ENCODE results near the gene GFRA1. TPM values are rescaled to one million over a fixed set of nuclear protein-coding genes. Genes with fewer than 3 reads are reported as not detected.

The GFRA1 gene
- total RNA-seq, 1 donor from 2014 or later = 14.0 TPM

GRCh38 chr10:116109481-116109880, 163.5 kb downstream of the GFRA1 start:
- Mint-ChIP-seq H3K36me3 (no peaks in the 10 kb centered on the region), H3K4me3 (no peak overlapping the region), H3K27me3 (ENCODE audit: insufficient read depth, low read depth) (peaks cover 11% of the 10 kb centered on the region), H3K9me3 (no peaks in the 10 kb centered on the region), H3K4me1 (peaks cover 18% of the 10 kb centered on the region), H3K27ac (no peak overlapping the region)
- H3K9ac ChIP-seq = no peak overlapping the region
- no peaks in the 10 kb centered on the region for H3K4me1 ChIP-seq
- H3K36me3 ChIP-seq = no peaks in the 10 kb centered on the region
- no peak overlapping the region for H3K4me2 ChIP-seq
- no peaks in the 10 kb centered on the region for H3K27me3 ChIP-seq
- no peak for DNase-seq (ENCODE audit: low spot score)
- no peak overlapping the region for H2AFZ ChIP-seq (replicated peaks)
- no peaks in the 10 kb centered on the region for H4K20me1 ChIP-seq (ENCODE audit: low read depth)
- TF ChIP-seq CTCF (IDR thresholded peaks at IDR 0.05) (no peak), EZH2 (IDR thresholded peaks at IDR 0.05) (no peak), EZH2phosphoT487 (IDR thresholded peaks at IDR 0.05) (no peak)
- H3K79me2 ChIP-seq (ENCODE audit: low read depth) = no peaks in the 10 kb centered on the region
- no peak overlapping the region for H3K4me3 ChIP-seq
- no peaks in the 10 kb centered on the region for H3F3A ChIP-seq (ENCODE audit: low read depth)
- H3K9me3 ChIP-seq (ENCODE audit: low read depth) = no peaks in the 10 kb centered on the region
- H3K27ac ChIP-seq = no peak overlapping the region

DNA sequence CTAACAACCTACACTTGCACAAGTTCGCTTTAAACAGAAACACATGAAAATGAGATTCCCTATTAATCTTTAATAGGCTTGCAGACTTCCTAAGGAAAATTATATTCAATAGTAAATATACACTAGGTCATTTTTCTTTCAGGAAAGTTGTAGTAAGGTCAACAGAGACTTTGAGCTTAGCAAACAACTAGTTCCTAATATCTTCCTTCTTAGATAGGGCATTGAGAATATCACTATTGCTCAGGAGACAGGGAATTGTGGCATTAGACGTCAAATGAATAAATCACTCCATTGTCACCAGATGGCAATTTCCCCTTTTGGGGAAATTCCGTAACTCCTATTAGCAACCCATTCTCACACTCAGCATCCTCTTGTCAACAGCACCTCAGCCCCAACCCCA, 164.9 kb downstream of the GFRA1 start:
- Histone ChIP-seq H3K27me3 (no peaks in the 10 kb centered on the region), H4K20me1 (ENCODE audit: low read depth) (no peaks in the 10 kb centered on the region), H3K4me1 (peaks cover 4% of the 10 kb centered on the region), H3K4me3 (no peak overlapping the region), H3K27ac (no peak overlapping the region), H3K9me3 (ENCODE audit: low read depth) (no peaks in the 10 kb centered on the region), H3K4me2 (no peak overlapping the region), H2AFZ (replicated peaks) (no peak overlapping the region), H3F3A (ENCODE audit: low read depth) (no peaks in the 10 kb centered on the region), H3K36me3 (no peaks in the 10 kb centered on the region), H3K9ac (no peak overlapping the region), H3K79me2 (ENCODE audit: low read depth) (no peaks in the 10 kb centered on the region)
- no peak for TF ChIP-seq CTCF (IDR thresholded peaks at IDR 0.05)
- no peak for TF ChIP-seq EZH2 (IDR thresholded peaks at IDR 0.05)
- TF ChIP-seq EZH2phosphoT487 (IDR thresholded peaks at IDR 0.05) = no peak
- Mint-ChIP-seq H3K4me1 (peaks cover 20% of the 10 kb centered on the region), H3K36me3 (no peaks in the 10 kb centered on the region), H3K9me3 (no peaks in the 10 kb centered on the region), H3K27me3 (ENCODE audit: insufficient read depth, low read depth) (peaks cover 11% of the 10 kb centered on the region), H3K27ac (no peak overlapping the region), H3K4me3 (no peak overlapping the region)
- no peak for DNase-seq (ENCODE audit: low spot score)

DNA sequence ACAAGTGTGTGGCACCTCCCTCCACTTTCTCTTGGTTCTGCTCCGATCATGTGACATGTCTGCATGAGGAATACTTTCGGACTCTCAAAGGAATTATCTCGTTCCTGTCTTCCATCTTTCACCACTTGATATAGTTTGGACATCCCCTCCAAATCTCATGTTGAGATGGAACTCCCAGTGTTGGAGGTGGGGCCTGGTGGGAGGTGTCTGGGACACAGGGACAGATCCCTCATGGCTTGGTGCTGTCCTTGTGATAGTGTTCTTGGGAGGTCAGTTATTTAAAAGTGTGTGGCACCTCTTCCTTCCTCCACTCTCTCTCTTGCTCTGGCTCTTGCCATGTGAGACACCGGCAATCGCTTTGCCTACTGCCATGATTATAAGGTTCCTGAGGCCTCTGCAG, 166.4 kb downstream of the GFRA1 start:
- no peaks in the 10 kb centered on the region for H4K20me1 ChIP-seq (ENCODE audit: low read depth)
- no peak overlapping the region for H3K4me3 ChIP-seq
- H3K9me3 ChIP-seq (ENCODE audit: low read depth) = no peaks in the 10 kb centered on the region
- Mint-ChIP-seq H3K4me1 (peaks cover 9% of the 10 kb centered on the region), H3K36me3 (no peaks in the 10 kb centered on the region), H3K27ac (no peak overlapping the region), H3K27me3 (ENCODE audit: insufficient read depth, low read depth) (peaks cover 16% of the 10 kb centered on the region), H3K4me3 (no peak overlapping the region), H3K9me3 (no peaks in the 10 kb centered on the region)
- no peak overlapping the region for H3K9ac ChIP-seq
- no peak overlapping the region for H2AFZ ChIP-seq (replicated peaks)
- H3K36me3 ChIP-seq = no peaks in the 10 kb centered on the region
- no peaks in the 10 kb centered on the region for H3F3A ChIP-seq (ENCODE audit: low read depth)
- no peaks in the 10 kb centered on the region for H3K79me2 ChIP-seq (ENCODE audit: low read depth)
- TF ChIP-seq EZH2phosphoT487 (IDR thresholded peaks at IDR 0.05) (no peak), EZH2 (IDR thresholded peaks at IDR 0.05) (no peak), CTCF (IDR thresholded peaks at IDR 0.05) (no peak)
- no peak overlapping the region for H3K27ac ChIP-seq
- no peak for DNase-seq (ENCODE audit: low spot score)
- H3K4me1 ChIP-seq = peaks cover 4% of the 10 kb centered on the region
- no peak overlapping the region for H3K4me2 ChIP-seq
- H3K27me3 ChIP-seq = no peaks in the 10 kb centered on the region
